GM18517 (cell line): Measurements from ENCODE around the gene OR5AL1.
"Not testable (repeated sequence)": the region's sequence is repeated elsewhere in the genome, so short reads cannot be mapped to it uniquely, and the experiment has no call there.

Experiments used
- ATAC-seq: cut with Tn5 transposase; IDR thresholded peaks from one replicate; pipeline ENCODE4 v1.9.1; 2021; ENCODE audit warnings: mild to moderate bottlenecking, moderate library complexity; ENCODE audit not compliant: unreplicated experiment

OR5AL1 gene

DNA sequence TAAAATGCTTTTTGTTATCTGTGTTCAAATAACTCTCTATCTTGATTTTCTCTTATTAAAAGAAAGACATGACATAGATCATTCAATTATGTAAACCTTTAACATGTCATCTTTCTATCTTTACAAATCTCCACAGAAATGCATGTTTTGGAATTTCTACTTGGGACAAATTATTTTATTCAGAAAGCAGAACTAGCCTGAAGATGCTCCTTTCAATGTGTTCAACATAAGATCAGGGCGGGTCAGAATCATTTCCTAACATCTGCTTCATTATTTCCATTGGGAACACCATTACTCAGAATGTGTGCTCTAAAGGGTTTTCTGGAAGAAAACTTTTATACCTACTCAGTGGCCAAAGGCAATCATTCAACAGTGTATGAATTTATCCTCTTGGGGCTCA lies at the start of gene OR5AL1:
OR5AL1 (plus strand) TSS at position 301 of the 400 bp plus-strand sequence.
- ATAC-seq = no peak

DNA sequence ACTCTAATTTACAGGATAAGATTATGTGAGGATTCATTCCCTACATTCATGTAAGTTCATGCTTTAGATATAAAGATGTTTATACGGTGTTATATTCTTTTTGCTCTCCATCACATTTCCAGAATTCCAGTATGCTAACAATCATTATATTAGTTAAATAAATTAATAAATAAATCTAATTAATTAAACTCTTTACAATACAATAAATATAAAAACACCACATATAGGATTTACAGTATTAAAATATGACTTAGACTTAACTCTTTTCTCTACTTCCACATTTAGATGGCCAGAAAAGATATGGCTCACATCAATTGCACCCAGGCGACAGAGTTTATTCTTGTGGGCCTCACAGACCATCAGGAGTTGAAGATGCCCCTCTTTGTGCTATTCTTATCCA lies 37.2 kb upstream of the OR5AL1 start, which contains the start of gene OR8U1:
OR8U1 (plus strand) TSS at position 301 of the 400 bp plus-strand sequence; CDS start at position 301, 0 bp downstream.
- ATAC-seq = no peak

DNA sequence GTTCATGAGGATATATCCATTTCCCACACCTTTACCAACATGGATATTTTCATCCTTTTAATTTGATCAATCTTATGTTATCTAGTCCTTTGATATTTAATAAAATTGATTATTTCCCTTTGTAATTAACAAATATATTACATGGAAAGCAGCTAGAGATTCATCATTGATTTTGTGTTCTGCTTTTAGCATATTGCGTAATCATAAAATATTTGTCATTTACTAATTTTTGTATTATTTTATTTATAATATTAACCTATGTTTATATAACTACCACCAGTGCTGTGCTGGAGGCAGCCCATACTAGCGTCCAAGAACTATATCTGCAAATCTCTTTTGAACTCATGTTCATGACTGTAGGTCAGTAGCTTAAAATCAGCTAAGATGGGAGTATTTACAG lies 32.4 kb upstream of the OR5AL1 start:
- no peak for ATAC-seq

DNA sequence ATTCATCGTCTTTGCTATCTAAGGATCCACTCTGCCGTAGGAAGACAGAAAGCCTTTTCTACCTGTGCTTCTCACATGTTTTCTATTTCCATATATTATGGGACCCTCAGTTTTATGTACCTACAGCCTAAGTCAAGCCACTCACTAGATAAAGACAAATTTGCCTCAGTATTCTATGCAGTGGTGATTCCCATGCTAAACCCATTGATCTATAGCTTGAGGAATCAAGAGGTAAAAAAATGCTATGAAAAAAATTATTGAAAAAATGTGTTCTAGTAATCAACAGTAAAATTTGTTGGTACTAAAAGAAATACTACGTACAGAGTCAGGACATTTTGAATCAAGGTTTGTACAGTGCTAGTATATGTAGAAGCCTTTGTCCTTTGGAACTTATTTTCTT lies 18.1 kb upstream of the OR5AL1 start:
- ATAC-seq = no peak

DNA sequence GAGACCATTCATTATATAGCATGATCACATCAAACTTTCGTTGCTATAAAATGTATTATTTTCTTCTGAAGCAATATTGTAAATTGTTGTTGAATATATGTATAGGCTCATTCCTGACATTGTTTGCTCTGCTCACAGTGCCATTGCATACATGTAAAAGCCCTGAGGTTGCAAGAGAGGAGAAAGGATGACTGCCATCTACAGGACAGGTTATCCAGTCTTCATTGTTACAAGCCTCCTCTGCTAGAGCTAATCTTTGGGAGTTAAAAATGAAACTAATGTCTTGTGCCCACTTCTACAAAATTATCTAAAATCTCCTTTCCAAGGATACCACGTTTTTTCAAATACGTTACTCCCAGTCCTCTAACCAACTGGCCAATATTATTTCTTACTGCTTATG lies 16.4 kb upstream of the OR5AL1 start:
- ATAC-seq = no peak

DNA sequence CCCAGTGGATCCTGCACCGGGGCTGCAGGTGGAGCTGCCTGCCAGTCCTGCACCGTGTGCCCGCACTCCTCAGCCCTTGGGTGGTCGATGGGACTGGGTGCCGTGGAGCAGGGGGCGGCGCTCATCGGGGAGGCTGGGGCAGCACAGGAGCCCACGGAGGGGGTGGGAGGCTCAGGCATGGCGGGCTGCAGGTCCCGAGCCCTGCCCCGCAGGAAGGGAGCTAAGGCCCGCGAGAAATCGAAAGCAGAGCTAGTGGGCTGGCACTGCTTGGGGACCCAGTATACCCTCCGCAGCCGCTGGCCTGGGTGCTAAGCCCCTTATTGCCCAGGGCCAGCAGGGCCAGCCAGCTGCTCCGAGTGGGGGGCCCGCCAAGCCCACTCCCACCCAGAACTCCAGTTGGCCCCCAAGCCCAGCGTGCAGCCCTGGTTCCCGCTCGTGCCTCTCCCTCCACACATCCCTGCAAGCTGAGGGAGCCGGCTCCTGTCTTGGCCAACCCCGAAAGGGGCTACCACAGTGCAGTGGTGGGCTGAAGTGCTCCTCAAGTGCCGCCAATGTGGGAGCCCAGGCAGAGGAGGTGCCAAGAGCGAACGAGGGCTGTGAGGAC lies 10.5 kb upstream of the OR5AL1 start:
- not testable (repeated sequence) for ATAC-seq

DNA sequence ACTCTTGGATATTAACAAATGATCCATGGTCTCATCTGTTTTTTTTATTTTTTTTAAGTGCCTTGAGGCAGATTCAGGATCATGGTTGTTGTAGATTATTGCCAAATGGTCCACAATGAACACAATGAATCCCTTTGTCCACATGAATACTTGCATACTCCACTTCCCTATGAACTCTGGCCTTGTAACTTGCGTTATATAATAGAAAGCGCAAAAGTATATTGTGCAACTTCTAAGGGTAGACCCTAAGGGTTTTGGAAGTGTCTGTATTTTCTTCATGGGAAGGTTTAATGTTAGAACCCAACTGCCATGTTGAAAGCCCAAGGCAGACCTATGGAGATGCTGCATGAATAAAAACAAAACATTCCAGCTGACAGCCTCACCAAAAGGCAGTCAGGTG lies 8.1 kb upstream of the OR5AL1 start:
- no peak for ATAC-seq

DNA sequence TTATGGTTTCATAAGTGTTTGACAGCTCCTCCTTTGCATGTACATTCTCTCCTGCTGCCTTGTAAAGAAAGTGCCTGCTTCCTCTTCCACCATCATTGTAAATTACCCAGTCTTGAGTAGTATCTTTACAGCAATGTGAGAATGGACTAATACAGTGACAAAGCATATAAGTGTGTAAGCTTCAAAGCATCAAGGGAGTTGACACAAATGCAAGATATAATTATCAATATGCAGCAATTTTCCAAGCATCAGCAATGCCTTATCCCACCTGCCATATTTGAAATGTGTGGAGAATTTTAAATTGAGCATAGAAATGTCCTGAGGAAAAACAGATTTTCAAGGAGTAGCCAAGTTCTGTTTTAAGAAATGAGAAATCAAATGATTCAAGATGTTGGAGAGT lies 1.7 kb upstream of the OR5AL1 start:
- no peak for ATAC-seq

DNA sequence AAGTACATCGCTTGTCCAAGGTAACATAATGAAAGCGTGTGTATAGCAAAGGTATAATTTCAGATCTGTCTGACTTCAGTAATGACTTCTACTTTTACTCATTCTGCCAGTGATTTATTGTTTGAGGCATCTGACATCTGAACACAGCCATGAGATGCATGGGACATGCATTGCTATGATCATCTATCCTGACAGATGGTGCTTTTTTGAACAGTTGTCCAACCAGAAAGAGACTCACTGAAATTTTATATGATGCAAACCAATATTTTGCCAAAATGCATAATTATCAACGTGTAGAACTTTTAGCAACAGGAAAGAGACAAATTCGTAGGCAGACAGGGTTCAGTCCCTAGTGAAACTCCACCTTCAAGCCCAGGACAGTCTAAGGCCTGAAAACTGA lies 41.0 kb downstream of the OR5AL1 start:
- no peak for ATAC-seq

DNA sequence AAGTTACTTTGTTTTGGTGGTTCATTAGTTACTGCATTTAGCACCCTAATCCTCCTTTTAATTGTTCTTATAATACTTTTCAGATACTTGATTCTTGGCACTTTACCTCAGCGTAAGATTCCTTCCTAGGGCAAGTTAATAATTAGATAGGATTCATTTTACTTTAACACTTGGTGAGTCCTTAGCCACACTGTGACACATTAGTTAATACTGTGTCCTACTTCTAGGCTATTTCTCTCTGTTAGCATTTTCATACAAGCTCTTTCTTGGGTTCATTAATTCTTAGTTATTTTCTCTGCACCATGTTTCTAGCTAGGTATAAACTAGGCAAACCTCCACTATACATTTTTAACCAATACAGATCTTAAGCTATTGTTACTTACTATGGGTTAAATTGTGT lies 44.6 kb downstream of the OR5AL1 start:
- no peak for ATAC-seq
